GM21423 (cell line): Measurements from ENCODE around the gene ZFP36.
A peak's percentile ranks its signal among the peaks of the same experiment; 100 is the strongest.
"Not testable (repeated sequence)": the region's sequence is repeated elsewhere in the genome, so short reads cannot be mapped to it uniquely, and the experiment has no call there.

Experiments
- ATAC-seq: cut with Tn5 transposase; IDR thresholded peaks from one replicate; pipeline ENCODE4 v1.9.1; 2021; ENCODE audit warnings: mild to moderate bottlenecking, moderate library complexity; ENCODE audit not compliant: unreplicated experiment

ZFP36 gene

GRCh38 chr19:39435499-39436349 lies 29.1 kb downstream of the ZFP36 start, which contains the start of gene RPS16:
Gene RPS16, minus strand, starts transcription at chr19:39435949. Its CDS starts 54 bp downstream, at chr19:39435895.
- peak; percentile 82 for ATAC-seq

GRCh38 chr19:39436350-39436716 lies 29.7 kb downstream of the ZFP36 start:
- no peak for ATAC-seq

- no peak for ATAC-seq
Observed at GRCh38 chr19:39438270-39438934, 31.8 kb downstream of the ZFP36 start.

- no peak for ATAC-seq
Observed at GRCh38 chr19:39444598-39445195, 38.0 kb downstream of the ZFP36 start.

- peak; percentile 88 for ATAC-seq
Observed at GRCh38 chr19:39445196-39446111, 38.8 kb downstream of the ZFP36 start, which contains the start of gene SUPT5H. Gene SUPT5H, plus strand, starts transcription at chr19:39445582. Its CDS starts 309 bp downstream, at chr19:39445891.

GRCh38 chr19:39446365-39447084 lies 39.9 kb downstream of the ZFP36 start:
- ATAC-seq: no peak

GRCh38 chr19:39448271-39448670 lies 41.6 kb downstream of the ZFP36 start:
- no peak for ATAC-seq

- ATAC-seq: no peak
Observed at GRCh38 chr19:39449116-39449797, 42.6 kb downstream of the ZFP36 start.

- ATAC-seq: not testable (repeated sequence)
Observed at GRCh38 chr19:39451257-39451656, 44.6 kb downstream of the ZFP36 start.
